Activated CD4-positive, alpha-beta memory T cell treated with anti-CD3 and anti-CD28 coated beads for 36 hours (primary cell): Measurements from ENCODE around the gene KRTAP10-5. TPM values are rescaled to one million over a fixed set of nuclear protein-coding genes. Genes with fewer than 3 reads are reported as not detected.
"Not testable (repeated sequence)": the region's sequence is repeated elsewhere in the genome, so short reads cannot be mapped to it uniquely, and the experiment has no call there.

ENCODE experiments used
- CTCF ChIA-PET: fragments of 350-600 bp; sonication (Branson Sonifier 250); formaldehyde crosslinking; loops from one replicate; lab custom pipeline; 2021; ENCODE audit warnings: antibody characterized with exemption, inconsistent platforms; lab: Charles Lee
- POLR2A ChIA-PET: fragments of 350-600 bp; sonication (Branson Sonifier 250); formaldehyde crosslinking; loops from one replicate; lab custom pipeline; 2021; ENCODE audit warnings: antibody characterized with exemption; lab: Charles Lee
- DNase-seq: peaks from one replicate; pipeline ENCODE4 v3.0.0-alpha.2; 2020
- H3K27ac Mint-ChIP-seq: one replicate; pipeline ENCODE4 v1.8.0; 2021; ENCODE audit warnings: mixed read lengths
- H3K27me3 Mint-ChIP-seq: one replicate; pipeline ENCODE4 v1.8.0; 2021; ENCODE audit warnings: mixed read lengths
- H3K36me3 Mint-ChIP-seq: one replicate; pipeline ENCODE4 v1.8.0; 2021; ENCODE audit warnings: mixed read lengths
- H3K4me1 Mint-ChIP-seq: one replicate; pipeline ENCODE4 v1.8.0; 2021; ENCODE audit warnings: low read depth, mixed read lengths
- H3K4me3 Mint-ChIP-seq: one replicate; pipeline ENCODE4 v1.8.0; 2021; ENCODE audit warnings: mild to moderate bottlenecking, mixed read lengths
- H3K9me3 Mint-ChIP-seq: one replicate; pipeline ENCODE4 v1.8.0; 2021; ENCODE audit warnings: mixed read lengths
- intact Hi-C: fragments of 100-400 bp; cut with micrococcal nuclease; formaldehyde crosslinking; loops from one replicate; pipeline ENCODE4 v1.15.1; 2023
- total RNA-seq, 2 experiments: library from RNA; stranded (reverse); gene quantifications; one replicate each; pipeline ENCODE4 v1.2.3, GENCODE V29; 2021

KRTAP10-5 gene
- total RNA-seq, 2 experiments from 2014 or later, result not detected

DNA sequence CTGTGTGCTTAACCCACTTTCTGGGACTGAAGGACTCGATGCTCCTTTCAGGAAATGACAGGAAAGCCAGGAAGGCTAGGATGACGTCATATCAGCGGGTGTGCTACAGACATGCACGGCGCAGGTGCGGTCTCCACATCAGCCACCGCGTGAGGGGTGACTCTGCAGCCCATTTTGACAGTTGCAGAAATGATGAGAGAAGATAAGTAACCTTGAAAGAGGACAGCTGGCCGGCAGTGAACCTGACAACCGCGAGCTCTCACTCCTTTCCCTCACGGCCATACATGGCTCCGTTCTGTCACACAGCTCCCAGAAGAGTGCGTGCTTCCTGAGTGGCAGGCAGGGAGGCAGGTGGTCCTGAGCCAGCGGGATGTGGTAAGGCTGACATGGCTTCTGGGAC is 1.7 kb upstream of the KRTAP10-5 start:
- H3K4me1 Mint-ChIP-seq, result peaks cover 15% of the 10 kb centered on the region
- H3K27me3 Mint-ChIP-seq, result peaks cover 11% of the 10 kb centered on the region
- peaks cover 23% of the 10 kb centered on the region for H3K9me3 Mint-ChIP-seq
- no peak for DNase-seq
- ChIA-PET POLR2A (no interaction called here), CTCF (no interaction called here)
- peaks cover 4% of the 10 kb centered on the region for H3K36me3 Mint-ChIP-seq
- H3K27ac Mint-ChIP-seq, result no peak overlapping the region
- intact Hi-C loops, result loop anchor here (10.0 kb wide), 1 partner anchor 73 kb away; the partner anchor contains the start of genes KRTAP12-3 and KRTAP12-4
- no peak overlapping the region for H3K4me3 Mint-ChIP-seq

DNA sequence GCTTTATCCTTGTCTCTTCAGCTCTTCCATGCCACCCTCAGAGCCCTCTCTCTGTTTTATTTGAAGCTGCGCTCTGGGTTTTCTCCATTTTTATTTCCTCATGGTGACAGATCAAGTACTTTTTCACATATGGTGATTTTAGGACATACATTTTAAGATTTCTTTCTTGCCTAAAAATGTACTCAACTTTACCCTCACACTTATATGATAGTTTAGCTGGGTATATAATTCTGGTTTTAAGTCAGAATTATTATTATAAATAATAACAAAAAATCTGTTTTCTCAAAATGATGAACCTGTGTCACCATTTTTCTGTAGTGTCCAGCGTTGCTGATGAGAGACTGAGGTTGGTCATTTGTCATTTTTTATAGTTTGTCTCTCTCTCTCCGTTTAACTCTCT is 754 bp upstream of the KRTAP10-5 start:
- intact Hi-C loops, result loop anchor here (10.0 kb wide), 1 partner anchor 74 kb away; the partner anchor contains the start of genes KRTAP12-3 and KRTAP12-4
- H3K27me3 Mint-ChIP-seq, result peaks cover 4% of the 10 kb centered on the region
- POLR2A ChIA-PET, result no interaction called here
- peaks cover 30% of the 10 kb centered on the region for H3K9me3 Mint-ChIP-seq
- no peak overlapping the region for H3K27ac Mint-ChIP-seq
- no peak for DNase-seq
- H3K4me1 Mint-ChIP-seq, result peaks cover 15% of the 10 kb centered on the region
- no peak overlapping the region for H3K4me3 Mint-ChIP-seq
- peaks cover 4% of the 10 kb centered on the region for H3K36me3 Mint-ChIP-seq
- CTCF ChIA-PET, result interaction anchor here (0.6 to 1.2 kb wide), 2 partner anchors 212 to 500 kb away, joined by 3 read pairs; no protein-coding TSS in a partner anchor

- no peak for DNase-seq
- H3K4me3 Mint-ChIP-seq, result no peak overlapping the region
- no peak overlapping the region for H3K27ac Mint-ChIP-seq
- H3K4me1 Mint-ChIP-seq, result peaks cover 15% of the 10 kb centered on the region
- intact Hi-C loops, result loop anchor here (10.0 kb wide), 1 partner anchor 75 kb away; the partner anchor contains the start of genes KRTAP12-3 and KRTAP12-4
- ChIA-PET POLR2A (no interaction called here), CTCF (no interaction called here)
- H3K36me3 Mint-ChIP-seq, result peaks cover 4% of the 10 kb centered on the region
- H3K9me3 Mint-ChIP-seq, result peaks cover 33% of the 10 kb centered on the region
- no peaks in the 10 kb centered on the region for H3K27me3 Mint-ChIP-seq
These were observed 615 bp downstream of the KRTAP10-5 start for GRCh38 chr21:44579833-44580144.

GRCh38 chr21:44579056-44579832 is 1.2 kb downstream of the KRTAP10-5 start:
- Mint-ChIP-seq H3K4me3 (no peak overlapping the region), H3K9me3 (peaks cover 33% of the 10 kb centered on the region), H3K27me3 (peaks cover 1% of the 10 kb centered on the region), H3K36me3 (peaks cover 4% of the 10 kb centered on the region), H3K4me1 (peaks cover 12% of the 10 kb centered on the region), H3K27ac (no peak overlapping the region)
- DNase-seq, result no peak
- ChIA-PET CTCF (no interaction called here), POLR2A (no interaction called here)
- intact Hi-C loops, result no loop called here

DNA sequence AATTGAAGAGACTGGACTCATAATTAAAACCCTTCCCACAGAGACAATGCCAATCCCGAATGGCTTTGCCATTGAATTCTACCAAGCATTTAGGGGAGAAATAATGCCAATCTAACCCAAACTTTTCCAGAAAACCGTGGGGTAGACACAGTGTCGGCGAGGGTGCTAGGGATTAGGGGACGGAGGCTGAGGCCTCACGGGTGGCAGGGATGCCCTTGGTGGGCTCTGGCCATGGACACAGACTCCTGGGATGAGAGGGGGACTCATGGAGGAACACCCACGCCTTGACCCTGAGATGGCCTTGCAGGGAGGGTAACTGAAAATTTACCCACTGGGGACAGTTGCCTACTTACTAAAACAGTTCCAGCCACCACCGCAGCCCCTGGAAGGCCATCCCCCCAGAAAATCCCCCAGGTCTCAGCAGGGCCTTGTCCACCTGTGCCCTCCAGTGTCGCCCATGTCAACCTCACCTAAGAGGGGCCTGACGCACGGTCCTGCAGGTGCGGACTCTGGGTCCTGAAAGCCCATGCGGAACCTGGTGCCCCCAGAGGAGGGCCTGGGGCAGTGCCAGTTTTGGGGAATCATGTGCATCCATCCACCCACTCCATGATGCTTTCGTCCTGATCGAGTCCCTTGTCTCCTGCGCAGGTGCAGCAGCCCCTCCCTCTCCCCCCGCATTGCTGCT is 1.9 kb downstream of the KRTAP10-5 start:
- Mint-ChIP-seq H3K9me3 (peaks cover 33% of the 10 kb centered on the region), H3K4me1 (peaks cover 5% of the 10 kb centered on the region), H3K4me3 (no peak overlapping the region), H3K27ac (no peak overlapping the region), H3K27me3 (peaks cover 1% of the 10 kb centered on the region), H3K36me3 (peaks cover 4% of the 10 kb centered on the region)
- ChIA-PET POLR2A (no interaction called here), CTCF (no interaction called here)
- intact Hi-C loops, result no loop called here
- no peak for DNase-seq

GRCh38 chr21:44576025-44576420 is 4.4 kb downstream of the KRTAP10-5 start:
- peaks cover 3% of the 10 kb centered on the region for H3K36me3 Mint-ChIP-seq
- POLR2A ChIA-PET, result no interaction called here

GRCh38 chr21:44575307-44576024 is 4.9 kb downstream of the KRTAP10-5 start:
- CTCF ChIA-PET, result no interaction called here
- H3K36me3 Mint-ChIP-seq, result peaks cover 2% of the 10 kb centered on the region
- H3K4me1 Mint-ChIP-seq, result no peaks in the 10 kb centered on the region
- intact Hi-C loops, result no loop called here
- peaks cover 1% of the 10 kb centered on the region for H3K27me3 Mint-ChIP-seq
- POLR2A ChIA-PET, result no interaction called here
- no peak overlapping the region for H3K27ac Mint-ChIP-seq
- DNase-seq, result no peak
- H3K9me3 Mint-ChIP-seq, result peaks cover 24% of the 10 kb centered on the region
- H3K4me3 Mint-ChIP-seq, result no peak overlapping the region

More at GRCh38 chr21:44576025-44576420, 4.4 kb downstream of the KRTAP10-5 start:
- no peak overlapping the region for H3K27ac Mint-ChIP-seq
- peaks cover 1% of the 10 kb centered on the region for H3K27me3 Mint-ChIP-seq
- H3K4me3 Mint-ChIP-seq, result no peak overlapping the region
- CTCF ChIA-PET, result no interaction called here
- intact Hi-C loops, result no loop called here
- no peaks in the 10 kb centered on the region for H3K4me1 Mint-ChIP-seq
- no peak for DNase-seq
- H3K9me3 Mint-ChIP-seq, result peaks cover 28% of the 10 kb centered on the region

- no peak overlapping the region for H3K4me3 Mint-ChIP-seq
- peaks cover 22% of the 10 kb centered on the region for H3K9me3 Mint-ChIP-seq
- H3K4me1 Mint-ChIP-seq, result no peaks in the 10 kb centered on the region
- H3K36me3 Mint-ChIP-seq, result peaks cover 2% of the 10 kb centered on the region
- intact Hi-C loops, result no loop called here
- no peak overlapping the region for H3K27ac Mint-ChIP-seq
- no peak for DNase-seq
- ChIA-PET CTCF (no interaction called here), POLR2A (no interaction called here)
- peaks cover 1% of the 10 kb centered on the region for H3K27me3 Mint-ChIP-seq
These were observed 5.7 kb downstream of the KRTAP10-5 start for GRCh38 chr21:44574457-44575306.

DNA sequence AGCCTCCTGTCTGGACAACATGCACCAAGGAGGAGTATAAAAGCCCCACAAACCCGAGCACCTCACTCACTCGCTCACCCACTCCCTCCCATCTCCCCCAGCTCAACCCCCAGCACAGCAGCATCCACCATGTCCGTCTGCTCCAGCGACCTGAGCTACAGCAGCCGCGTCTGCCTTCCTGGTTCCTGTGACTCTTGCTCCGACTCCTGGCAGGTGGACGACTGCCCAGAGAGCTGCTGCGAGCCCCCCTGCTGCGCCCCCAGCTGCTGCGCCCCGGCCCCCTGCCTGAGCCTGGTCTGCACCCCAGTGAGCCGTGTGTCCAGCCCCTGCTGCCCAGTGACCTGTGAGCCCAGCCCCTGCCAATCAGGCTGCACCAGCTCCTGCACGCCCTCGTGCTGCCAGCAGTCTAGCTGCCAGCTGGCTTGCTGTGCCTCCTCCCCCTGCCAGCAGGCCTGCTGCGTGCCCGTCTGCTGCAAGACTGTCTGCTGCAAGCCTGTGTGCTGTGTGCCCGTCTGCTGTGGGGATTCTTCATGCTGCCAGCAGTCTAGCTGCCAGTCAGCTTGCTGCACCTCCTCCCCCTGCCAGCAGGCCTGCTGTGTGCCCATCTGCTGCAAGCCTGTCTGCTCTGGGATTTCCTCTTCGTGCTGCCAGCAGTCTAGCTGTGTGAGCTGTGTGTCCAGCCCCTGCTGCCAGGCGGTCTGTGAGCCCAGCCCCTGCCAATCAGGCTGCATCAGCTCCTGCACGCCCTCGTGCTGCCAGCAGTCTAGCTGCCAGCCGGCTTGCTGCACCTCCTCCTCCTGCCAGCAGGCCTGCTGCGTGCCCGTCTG is 6.6 kb downstream of the KRTAP10-5 start, which contains the start of gene KRTAP10-4:
KRTAP10-4 (plus strand) TSS at position 100 of the 827 bp plus-strand sequence; CDS start at position 130, 30 bp downstream.
- H3K36me3 Mint-ChIP-seq, H3K27me3 Mint-ChIP-seq, DNase-seq, POLR2A ChIA-PET, intact Hi-C loops, H3K4me1 Mint-ChIP-seq, H3K27ac Mint-ChIP-seq, H3K4me3 Mint-ChIP-seq: not testable (repeated sequence)
- CTCF ChIA-PET, result interaction anchor here (0.6 kb wide), 1 partner anchor 20 kb away, joined by 3 read pairs; no protein-coding TSS in a partner anchor
- peaks cover 22% of the 10 kb centered on the region for H3K9me3 Mint-ChIP-seq

DNA sequence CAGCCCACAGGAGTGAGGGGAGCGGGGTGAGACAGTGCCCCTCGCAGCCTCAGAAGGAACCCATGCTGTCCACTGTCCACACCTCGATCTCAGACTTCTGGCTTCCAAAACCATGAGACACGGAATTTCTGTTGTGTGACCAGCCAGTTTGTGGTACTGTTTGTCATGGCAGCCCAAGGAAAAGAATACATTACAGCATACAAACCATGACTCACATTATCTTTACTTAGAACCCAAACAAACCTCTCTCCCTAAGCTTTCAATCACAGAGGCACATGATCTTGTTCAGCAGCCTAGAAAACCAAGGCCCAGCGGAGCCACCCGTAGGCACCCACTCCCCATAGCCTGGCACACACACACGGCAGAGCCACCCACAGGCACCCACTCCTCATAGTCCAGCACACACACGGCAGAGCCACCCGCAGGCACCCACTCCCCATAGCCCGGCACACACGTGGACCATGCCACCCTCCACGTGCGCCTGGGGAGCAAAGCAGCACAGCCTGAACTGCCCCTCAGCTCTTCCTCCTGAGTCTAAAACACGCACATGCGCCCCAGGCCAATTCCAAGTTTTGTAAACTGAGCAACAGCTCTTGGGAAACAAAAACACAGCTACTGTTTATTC is 7.3 kb downstream of the KRTAP10-5 start:
- DNase-seq, result no peak
- intact Hi-C loops, result no loop called here
- Mint-ChIP-seq H3K27ac (no peak overlapping the region), H3K9me3 (peaks cover 22% of the 10 kb centered on the region), H3K4me1 (no peaks in the 10 kb centered on the region), H3K36me3 (peaks cover 2% of the 10 kb centered on the region), H3K4me3 (no peak overlapping the region), H3K27me3 (peaks cover 1% of the 10 kb centered on the region)
- ChIA-PET POLR2A (no interaction called here), CTCF (interaction anchor here (0.6 kb wide), 1 partner anchor 20 kb away, joined by 3 read pairs; no protein-coding TSS in a partner anchor)
